Fibroblast of lung (primary cell): ENCODE results near the gene RTN4.

Experiments
- CTCF ChIP-seq, 2 donors: IDR thresholded peaks in 1 of 2; conservative IDR thresholded peaks in 1 of 2; 1 replicate in 1 of 2; 2 replicates in 1 of 2; pipeline ENCODE4 v1.5.1; 2011 to 2012; ENCODE audit warnings: low read length in 2 of 2, control low read depth in 1 of 2, inconsistent platforms in 1 of 2, low read depth in 1 of 2, mild to moderate bottlenecking in 1 of 2
- EZH2 ChIP-seq: IDR thresholded peaks from 2 replicates; pipeline ENCODE4 v1.5.1; 2012; ENCODE audit warnings: low read length, control low read depth, mild to moderate bottlenecking; ENCODE audit errors: missing control alignments

- no peak for TF ChIP-seq CTCF (conservative IDR thresholded peaks at IDR 0.05 in 1 of 2, IDR thresholded peaks at IDR 0.05 in 1 of 2; ENCODE audit: low read depth in 1 of 2, low read length in 2 of 2)
- no peak for TF ChIP-seq EZH2
Observed at GRCh38 chr2:54952425-54952824, 97.8 kb downstream of the RTN4 start.
